ENCODE results near the gene MYB.
"Not testable (repeated sequence)": the region's sequence is repeated elsewhere in the genome, so short reads cannot be mapped to it uniquely, and the experiment has no call there.

Gene MYB

DNA sequence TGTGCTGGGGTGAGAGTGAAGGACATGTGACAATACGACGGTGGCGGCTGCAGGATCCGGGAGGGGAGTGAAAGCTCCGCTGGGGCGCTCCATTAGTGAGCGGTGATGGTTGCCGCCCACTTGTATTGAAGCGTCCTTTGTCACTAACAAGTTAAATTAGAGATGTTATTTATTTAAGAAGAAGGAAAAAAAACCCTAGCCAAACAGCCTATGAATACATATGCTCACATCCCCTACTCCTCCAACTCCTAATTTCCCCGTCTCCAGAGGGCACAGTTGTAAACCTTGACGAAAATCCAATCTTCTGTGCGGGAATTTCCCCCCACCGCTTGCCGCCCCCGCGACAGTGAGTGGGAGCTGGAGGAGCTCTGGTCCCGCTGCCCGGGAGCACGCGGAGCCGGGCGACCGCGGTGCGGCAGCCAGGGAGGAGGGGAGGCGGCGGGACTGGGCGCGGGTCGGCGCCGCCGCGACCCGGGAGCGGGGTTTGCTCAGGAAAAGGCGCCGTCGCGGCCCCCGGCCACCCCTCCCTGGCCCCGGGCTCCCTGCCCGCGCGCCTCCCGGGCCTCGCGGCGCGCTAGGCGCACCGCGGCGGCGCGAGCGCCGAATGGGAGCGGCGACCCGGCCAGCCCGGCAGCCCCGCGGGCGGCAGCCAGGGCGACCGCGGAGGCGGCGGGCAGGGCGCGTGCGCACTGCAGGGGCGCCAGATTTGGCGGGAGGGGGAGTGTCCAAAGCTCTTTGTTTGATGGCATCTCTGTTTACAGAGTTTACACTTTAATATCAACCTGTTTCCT, at the start of gene MYB:
Gene MYB, plus strand, starts transcription at position 767 of the 791 bp plus-strand sequence. CDS start 206 bp downstream, outside the sequence.
- TF ChIP-seq, protein P1, sequence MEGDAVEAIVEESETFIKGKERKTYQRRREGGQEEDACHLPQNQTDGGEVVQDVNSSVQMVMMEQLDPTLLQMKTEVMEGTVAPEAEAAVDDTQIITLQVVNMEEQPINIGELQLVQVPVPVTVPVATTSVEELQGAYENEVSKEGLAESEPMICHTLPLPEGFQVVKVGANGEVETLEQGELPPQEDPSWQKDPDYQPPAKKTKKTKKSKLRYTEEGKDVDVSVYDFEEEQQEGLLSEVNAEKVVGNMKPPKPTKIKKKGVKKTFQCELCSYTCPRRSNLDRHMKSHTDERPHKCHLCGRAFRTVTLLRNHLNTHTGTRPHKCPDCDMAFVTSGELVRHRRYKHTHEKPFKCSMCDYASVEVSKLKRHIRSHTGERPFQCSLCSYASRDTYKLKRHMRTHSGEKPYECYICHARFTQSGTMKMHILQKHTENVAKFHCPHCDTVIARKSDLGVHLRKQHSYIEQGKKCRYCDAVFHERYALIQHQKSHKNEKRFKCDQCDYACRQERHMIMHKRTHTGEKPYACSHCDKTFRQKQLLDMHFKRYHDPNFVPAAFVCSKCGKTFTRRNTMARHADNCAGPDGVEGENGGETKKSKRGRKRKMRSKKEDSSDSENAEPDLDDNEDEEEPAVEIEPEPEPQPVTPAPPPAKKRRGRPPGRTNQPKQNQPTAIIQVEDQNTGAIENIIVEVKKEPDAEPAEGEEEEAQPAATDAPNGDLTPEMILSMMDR (IDR thresholded peaks at IDR 0.05; ENCODE audit: low read length, missing control alignments) = no peak
- DNase-seq (ENCODE audit: low read depth) = peak; percentile 49
- peak within 1 kb of the TSS; percentile 63 for H3K4me3 ChIP-seq (replicated peaks; ENCODE audit: low read depth, low read length)

DNA sequence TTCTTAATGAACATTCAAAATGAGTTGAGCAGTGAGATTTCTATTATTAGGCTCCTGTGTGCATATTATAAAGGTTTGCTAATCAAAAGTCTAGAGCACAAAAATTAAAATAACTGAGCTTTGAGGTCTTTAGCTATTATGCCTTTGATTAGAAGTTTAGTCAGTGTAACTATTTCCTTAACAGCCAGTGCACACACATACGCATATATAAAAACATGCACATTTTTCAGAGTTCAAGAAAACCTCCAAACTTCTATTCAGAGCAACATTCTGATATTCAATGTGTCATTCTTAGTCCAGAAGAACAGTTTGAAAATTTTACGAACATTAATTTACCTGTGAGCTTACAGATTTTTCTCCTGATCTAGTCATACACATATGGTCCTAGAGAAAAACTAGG, 48.3 kb upstream of the MYB start:
- TF ChIP-seq, protein P1 (IDR thresholded peaks at IDR 0.05; ENCODE audit: low read length, missing control alignments) = no peak
- no peak for DNase-seq (ENCODE audit: low read depth)
- no peak overlapping the region for H3K4me3 ChIP-seq (replicated peaks; ENCODE audit: low read depth, low read length)

DNA sequence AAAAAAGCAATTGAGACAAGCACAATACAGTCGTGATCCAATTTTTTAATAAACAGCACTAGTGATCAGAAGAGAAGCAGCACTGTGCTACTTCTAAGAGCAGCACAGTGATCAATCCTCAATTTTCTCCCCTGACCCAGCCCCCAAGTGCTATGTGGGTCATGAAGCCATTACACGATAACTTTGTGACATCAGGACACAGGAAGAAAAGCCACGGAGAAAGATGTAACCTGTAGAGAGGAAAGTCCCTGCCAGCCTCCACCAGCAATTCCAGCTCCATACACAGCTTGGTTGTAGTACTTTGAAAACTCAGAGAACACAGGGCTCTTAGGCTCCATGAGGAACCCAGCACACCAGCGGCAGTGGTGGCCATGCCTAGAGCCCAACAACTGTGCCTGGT, 45.3 kb upstream of the MYB start:
- TF ChIP-seq, protein P1 (IDR thresholded peaks at IDR 0.05; ENCODE audit: low read length, missing control alignments) = no peak
- H3K4me3 ChIP-seq (replicated peaks; ENCODE audit: low read depth, low read length) = no peak overlapping the region
- DNase-seq (ENCODE audit: low read depth) = no peak

DNA sequence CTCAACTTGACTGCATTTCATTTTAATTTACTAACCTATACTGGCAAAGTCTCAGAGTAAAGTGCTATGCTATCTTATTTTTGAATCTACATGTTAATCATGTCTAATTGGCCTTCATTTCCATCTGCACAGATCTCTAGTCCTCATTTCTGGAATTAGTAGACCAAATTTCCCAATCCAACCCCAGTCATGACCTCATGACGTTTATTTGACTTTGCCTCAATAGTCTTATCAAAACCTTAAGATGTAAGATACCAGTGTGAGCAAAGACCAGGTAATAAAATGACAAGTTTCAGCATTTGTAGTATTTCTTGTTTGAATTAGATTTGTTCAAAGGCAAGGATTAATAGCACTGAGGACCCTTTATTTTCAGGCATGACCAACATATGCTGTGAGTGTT, 43.3 kb upstream of the MYB start:
- no peak for DNase-seq (ENCODE audit: low read depth)
- TF ChIP-seq, protein P1 (IDR thresholded peaks at IDR 0.05; ENCODE audit: low read length, missing control alignments) = no peak

DNA sequence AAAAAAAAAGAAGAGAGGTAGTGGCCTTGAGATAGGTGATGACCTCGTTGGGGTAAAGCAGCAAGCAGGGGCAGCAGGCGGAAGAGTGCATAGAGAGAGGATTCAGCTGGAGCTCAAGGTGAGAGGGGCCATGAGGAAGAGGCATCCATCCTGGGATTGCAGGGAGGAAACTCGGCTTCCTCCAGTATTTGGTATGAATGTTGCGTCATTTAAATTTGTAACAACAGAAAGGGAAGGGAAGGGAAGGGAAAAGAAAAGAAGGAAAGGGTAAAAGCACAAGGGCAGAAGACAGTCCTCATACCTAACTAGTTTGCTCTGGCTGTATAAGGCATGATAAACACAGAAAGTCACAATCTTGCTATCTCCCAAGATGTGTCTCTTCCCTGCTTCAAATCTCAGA, 39.9 kb upstream of the MYB start:
- TF ChIP-seq, protein P1 (IDR thresholded peaks at IDR 0.05; ENCODE audit: low read length, missing control alignments) = no peak
- no peak for DNase-seq (ENCODE audit: low read depth)

More for the DNA sequence above, 43.3 kb upstream of the MYB start:
- no peak overlapping the region for H3K4me3 ChIP-seq (replicated peaks; ENCODE audit: low read depth, low read length)

DNA sequence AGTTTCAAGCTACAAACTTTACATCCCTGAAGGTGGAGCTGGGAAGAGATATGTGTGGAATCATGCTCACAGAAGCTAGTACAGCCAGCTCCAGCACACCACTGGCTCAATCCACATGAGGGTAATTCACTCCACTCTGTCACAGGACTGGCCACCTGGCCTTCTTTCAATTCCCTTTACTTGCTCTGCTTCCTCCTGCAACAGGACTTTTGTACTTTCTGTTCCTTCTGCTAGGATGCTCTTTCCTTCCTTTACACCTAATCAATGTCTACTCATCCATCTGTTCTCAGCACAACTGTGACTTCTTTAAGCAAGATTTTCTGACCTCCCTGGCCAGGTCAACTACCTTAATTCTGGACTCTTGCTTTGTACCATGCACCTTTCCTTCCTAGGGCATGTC, 39.4 kb upstream of the MYB start:
- TF ChIP-seq, protein P1 (IDR thresholded peaks at IDR 0.05; ENCODE audit: low read length, missing control alignments) = no peak
- H3K4me3 ChIP-seq (replicated peaks; ENCODE audit: low read depth, low read length) = no peak overlapping the region
- no peak for DNase-seq (ENCODE audit: low read depth)

More for the DNA sequence above, 39.9 kb upstream of the MYB start:
- H3K4me3 ChIP-seq (replicated peaks; ENCODE audit: low read depth, low read length) = no peak overlapping the region

DNA sequence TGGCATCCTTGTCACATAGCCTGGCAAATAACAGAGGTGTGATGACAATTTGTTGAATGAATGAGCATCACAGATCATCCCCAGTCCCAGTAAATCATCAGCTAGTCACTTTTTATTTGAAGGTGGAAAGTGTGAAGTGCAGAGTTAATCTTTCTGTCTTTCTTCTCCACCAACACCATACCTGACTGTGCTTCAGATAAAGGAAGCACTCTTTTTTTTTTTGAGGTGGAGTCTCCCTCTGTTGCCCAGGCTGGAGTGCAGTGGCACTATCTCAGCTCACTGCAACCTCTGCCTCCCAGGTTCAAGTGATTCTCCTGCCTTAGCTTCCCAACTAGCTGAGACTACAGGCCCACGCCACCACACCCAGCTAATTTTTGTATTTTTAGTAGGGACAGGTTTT, 38.9 kb upstream of the MYB start:
- not testable (repeated sequence) for DNase-seq (ENCODE audit: low read depth); H3K4me3 ChIP-seq (replicated peaks; ENCODE audit: low read depth, low read length)

Measured in fibroblast of pulmonary artery (primary cell).